Smooth muscle cell (in vitro differentiated cells): ENCODE data around the gene CRACR2A. TPM values are rescaled to one million over a fixed set of nuclear protein-coding genes. Genes with fewer than 3 reads are reported as not detected.

Experiments used
- polyA plus RNA-seq: library from polyadenylated mRNA; unstranded; fragments of >200 nt; fragmentation: Nextera tagmentation; extraction: Ambion mirVana; gene quantifications from 2 replicates; pipeline ENCODE4 v1.2.1, GENCODE V29; 2016
- small RNA-seq: library from RNA; depleted of rRNA; stranded (forward); fragments of <200 nt; gene quantifications from one replicate; pipeline ENCODE3, GENCODE V24; 2014
- total RNA-seq: library from RNA; depleted of rRNA; stranded (reverse); fragments of >200 nt; gene quantifications from 2 replicates; pipeline ENCODE4 v1.2.3, GENCODE V29; 2014

CRACR2A gene
- total and polyA plus RNA-seq, 2 experiments from 2014 or later = 0.99 to 1.3 TPM

Small RNA genes within 50 kb of the gene (small RNA-seq; reads per million reads assigned to genes)
- gene RNU6-174P = not detected

Other genes with a start within 250 kb of the CRACR2A start
- gene PARP11, start 120.3 kb upstream of the CRACR2A start, total RNA-seq = 9.6 and 13.0 TPM in 2 replicates
- 3.0 and 6.1 TPM in 2 replicates for gene PARP11, start 120.3 kb upstream of the CRACR2A start, polyA plus RNA-seq